HG02759 (cell line): Measurements from ENCODE around the gene AIM2.
"Not testable (repeated sequence)": the region's sequence is repeated elsewhere in the genome, so short reads cannot be mapped to it uniquely, and the experiment has no call there.

ENCODE experiments used
- ATAC-seq: cut with Tn5 transposase; IDR thresholded peaks from one replicate; pipeline ENCODE4 v1.9.1; 2021; ENCODE audit warnings: mild to moderate bottlenecking, moderate library complexity; ENCODE audit not compliant: unreplicated experiment

Gene AIM2

GRCh38 chr1:159076438-159077119 lies at the start of gene AIM2:
Gene AIM2 (minus strand): TSS chr1:159076766. CDS start chr1:159073499, 3,267 bp downstream.
- peak; percentile 87 for ATAC-seq

- ATAC-seq = no peak
Measured at GRCh38 chr1:159123587-159123986, 47.0 kb upstream of the AIM2 start.

- peak; percentile 88 for ATAC-seq
Measured at GRCh38 chr1:159122005-159122621, 45.5 kb upstream of the AIM2 start.

- ATAC-seq = peak; percentile 68
Measured at GRCh38 chr1:159121526-159121925, 45.0 kb upstream of the AIM2 start.

- no peak for ATAC-seq
Measured at GRCh38 chr1:159120317-159120716, 43.8 kb upstream of the AIM2 start.

GRCh38 chr1:159113596-159114433 lies 37.2 kb upstream of the AIM2 start:
- ATAC-seq = no peak

- not testable (repeated sequence) for ATAC-seq
Measured at GRCh38 chr1:159103021-159103420, 26.5 kb upstream of the AIM2 start.

GRCh38 chr1:159100589-159100988 lies 24.0 kb upstream of the AIM2 start:
- no peak for ATAC-seq

GRCh38 chr1:159098596-159098995 lies 22.0 kb upstream of the AIM2 start:
- ATAC-seq = no peak

- ATAC-seq = no peak
Measured at GRCh38 chr1:159092036-159092760, 15.6 kb upstream of the AIM2 start.

- ATAC-seq = no peak
Measured at GRCh38 chr1:159091607-159092031, 15.1 kb upstream of the AIM2 start.

GRCh38 chr1:159091180-159091560 lies 14.6 kb upstream of the AIM2 start:
- ATAC-seq = no peak

- no peak for ATAC-seq
Measured at GRCh38 chr1:159090286-159091179, 14.0 kb upstream of the AIM2 start.

- no peak for ATAC-seq
Measured at GRCh38 chr1:159089184-159089791, 12.7 kb upstream of the AIM2 start.

GRCh38 chr1:159088546-159089183 lies 12.1 kb upstream of the AIM2 start:
- ATAC-seq = no peak

GRCh38 chr1:159088050-159088449 lies 11.5 kb upstream of the AIM2 start:
- ATAC-seq = no peak

GRCh38 chr1:159084867-159085266 lies 8.3 kb upstream of the AIM2 start:
- ATAC-seq = no peak

- ATAC-seq = no peak
Measured at GRCh38 chr1:159084152-159084551, 7.6 kb upstream of the AIM2 start.

- ATAC-seq = no peak
Measured at GRCh38 chr1:159083013-159083412, 6.4 kb upstream of the AIM2 start.
